ENCODE measurements around the gene DOCK1.

DNA sequence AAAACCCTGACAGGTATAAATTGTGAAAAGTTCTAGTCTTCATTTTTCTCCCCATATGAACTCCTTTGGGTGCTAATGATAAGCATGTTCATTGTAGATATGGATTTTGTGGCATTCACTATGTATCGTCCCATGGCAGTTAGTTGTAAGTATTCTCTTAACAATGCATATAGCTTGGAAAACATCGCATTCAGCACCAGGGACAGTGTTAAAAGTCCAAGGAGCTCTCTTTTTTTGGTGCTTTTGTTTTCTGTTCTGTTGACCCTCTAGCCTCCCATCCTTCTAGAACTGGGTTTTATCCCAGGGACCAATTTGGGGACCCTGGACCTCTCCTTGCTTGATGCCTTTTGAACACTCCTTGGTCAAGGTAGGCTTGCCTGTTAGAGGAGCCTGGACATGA is 253.4 kb downstream of the DOCK1 start:
- TF ChIP-seq GATA2 (IDR thresholded peaks at IDR 0.05; ENCODE audit: low read depth, low read length) = no peak
- TF ChIP-seq GATA3 (IDR thresholded peaks at IDR 0.05; ENCODE audit: low read depth, low read length) = no peak
